NCI-H748 treated with DMSO at 0.1 percent for 48 hours (cell line): ENCODE measurements around the gene NFX1.

Source experiments
- DNase-seq: peaks from one replicate; lab custom pipeline; 2025; lab: John Stamatoyannopoulos, UW

Gene NFX1

DNA sequence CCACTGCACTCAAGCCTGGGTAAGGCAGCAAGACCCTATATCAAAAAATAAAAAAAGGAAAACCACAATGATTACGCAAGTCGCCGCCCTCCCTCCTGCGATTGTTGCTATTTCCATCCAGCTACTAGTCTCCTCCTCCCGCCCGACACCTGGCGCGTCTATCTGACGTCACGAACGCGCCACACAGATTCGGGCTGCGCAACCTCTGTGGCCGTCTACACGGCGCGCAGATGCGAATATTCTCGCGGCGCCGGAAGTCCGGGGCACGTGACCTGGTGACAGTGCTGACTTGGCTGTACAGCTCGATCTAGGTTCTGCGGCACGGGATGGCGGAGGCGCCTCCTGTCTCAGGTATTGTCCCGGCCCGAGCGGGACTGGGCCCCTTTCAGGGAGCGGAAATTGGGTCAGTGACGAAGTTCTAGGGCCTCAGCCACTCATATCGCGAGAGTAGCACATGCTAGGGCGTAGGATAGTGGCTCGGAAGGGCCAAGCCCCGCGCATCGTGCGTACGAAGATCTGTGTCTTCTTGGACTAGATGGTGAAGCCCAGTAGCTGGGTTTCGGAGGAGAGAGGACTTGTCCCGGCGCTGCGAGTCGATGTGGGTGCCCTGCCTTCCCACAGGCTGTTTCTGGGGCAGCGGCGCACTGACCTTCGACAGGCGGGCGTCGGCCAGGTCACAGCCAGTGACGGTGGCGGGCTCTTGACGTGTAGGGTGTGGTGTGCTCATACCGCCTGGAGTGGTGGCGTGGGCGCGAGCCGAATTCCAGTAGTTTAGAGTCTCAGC is at the start of gene NFX1:
Gene NFX1 (plus strand): TSS at position 270 of the 784 bp plus-strand sequence. CDS start 57 bp downstream, at position 327.
- peak; percentile 92 for DNase-seq

DNA sequence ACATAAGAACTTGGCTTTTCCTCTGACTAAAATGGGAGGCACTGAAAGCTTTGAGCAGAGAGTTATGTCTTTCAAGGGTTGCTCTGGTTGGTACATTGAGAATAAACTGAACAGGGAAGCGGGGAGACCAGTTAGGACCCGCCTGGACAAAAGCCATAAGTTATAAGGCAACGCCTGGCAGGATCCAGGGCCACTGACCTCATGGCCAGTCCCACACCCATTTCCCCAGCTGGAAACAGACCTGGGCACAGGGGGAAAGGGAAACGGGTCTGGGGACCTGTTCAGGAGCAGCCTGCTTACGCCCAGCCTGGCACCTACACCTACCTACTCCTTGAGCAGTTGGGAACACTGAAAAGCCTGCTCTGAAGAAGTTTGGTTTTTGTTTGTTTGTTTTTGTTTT is 49.0 kb upstream of the NFX1 start:
- DNase-seq: no peak

DNA sequence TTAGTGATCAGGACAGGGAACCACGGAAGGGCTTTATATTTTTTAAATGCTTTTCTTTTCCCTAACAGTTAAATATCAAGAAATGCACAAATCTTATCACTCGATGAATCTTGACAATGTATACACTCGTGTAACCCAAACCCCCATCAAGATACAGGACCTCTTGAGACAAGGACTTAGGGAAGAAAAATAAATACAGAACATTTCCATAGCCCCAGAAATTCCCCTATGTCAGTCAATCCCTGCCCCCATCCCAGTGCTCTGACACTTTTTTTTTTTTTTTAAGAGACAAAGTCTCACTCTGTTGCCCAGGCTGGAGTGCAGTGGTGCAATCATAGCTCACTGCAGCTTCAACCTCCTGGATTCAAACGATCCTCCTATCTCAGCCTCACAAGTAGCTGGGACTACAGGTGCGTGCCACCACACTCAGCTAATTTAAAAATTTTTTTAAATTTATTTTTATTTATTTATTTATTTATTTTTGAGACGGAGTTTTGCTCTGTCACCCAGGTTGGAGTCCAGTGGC is 47.6 kb upstream of the NFX1 start:
- DNase-seq: no peak

DNA sequence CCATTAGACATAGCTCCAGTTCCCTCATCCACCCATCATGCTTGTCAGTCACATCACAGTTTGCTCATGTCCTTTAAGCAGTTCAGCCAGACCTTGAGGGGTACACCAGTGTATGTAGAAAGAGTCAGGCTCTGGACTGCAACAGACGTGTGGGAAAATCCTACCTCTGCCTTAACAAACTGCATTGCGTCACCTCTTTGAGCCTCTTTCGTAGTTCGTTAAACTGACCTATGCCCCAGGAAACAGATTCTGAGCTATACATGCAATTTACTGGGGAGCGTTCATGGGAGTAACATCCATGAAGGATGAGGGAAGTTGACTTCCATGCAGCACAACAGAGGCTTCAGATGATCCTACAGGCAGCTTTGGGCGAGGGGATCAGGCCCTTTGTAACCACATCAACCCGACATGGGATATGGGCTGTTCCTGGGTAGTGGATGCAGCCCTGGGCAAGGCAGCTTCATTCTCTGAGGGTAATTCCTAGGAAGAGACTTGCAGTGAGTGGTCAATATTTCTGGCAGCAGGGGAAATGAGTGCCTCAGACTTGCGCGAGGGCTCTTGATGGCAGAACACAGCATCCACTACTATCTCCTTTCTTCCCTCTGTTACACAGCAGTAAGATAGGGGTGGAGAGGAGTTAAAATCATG is 46.1 kb upstream of the NFX1 start:
- no peak for DNase-seq

DNA sequence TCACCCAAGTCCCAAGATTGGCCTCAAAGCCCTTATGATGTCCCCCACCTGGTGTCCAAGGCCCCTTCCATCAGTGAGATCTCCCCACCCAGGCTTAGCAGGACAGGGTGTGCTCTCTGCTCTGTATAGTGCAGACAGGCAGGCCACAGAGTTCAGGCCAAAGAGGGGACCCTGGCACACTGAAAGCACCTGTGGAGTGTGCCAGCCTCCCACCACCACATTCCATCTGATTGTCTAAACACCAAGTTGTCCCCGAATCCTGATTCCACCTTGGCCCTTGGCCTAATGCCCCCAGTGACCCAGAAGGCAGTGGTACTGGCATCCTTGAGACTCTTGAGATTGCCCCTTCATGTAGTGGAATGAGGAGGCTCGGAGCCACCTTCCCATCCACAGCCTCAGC is 45.0 kb upstream of the NFX1 start:
- DNase-seq: no peak

DNA sequence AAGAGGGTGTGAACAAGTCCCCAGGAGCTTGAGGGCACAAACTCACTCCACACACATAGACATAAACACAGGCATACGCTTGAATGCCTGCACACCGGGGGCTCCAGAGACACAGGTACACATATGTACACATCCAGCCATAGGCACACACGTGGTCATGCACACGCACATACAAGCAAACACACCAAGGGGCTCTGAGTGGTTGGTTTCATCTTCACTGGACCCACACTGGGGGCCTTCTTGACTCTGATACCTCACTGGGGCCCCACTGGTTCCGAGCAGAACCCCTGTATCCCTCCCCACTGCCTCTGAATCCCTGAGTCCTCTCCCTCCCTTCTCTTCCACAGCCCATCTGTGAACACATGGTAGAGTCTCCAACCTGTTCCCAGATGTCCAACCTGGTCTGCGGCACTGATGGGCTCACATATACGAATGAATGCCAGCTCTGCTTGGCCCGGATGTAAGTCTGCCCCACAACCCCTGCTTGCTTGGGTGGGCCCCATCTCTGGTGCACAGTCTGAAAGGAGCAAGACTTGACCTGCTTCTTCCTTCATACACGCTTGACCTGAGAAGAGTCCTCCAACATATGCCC is 44.0 kb upstream of the NFX1 start:
- no peak for DNase-seq

DNA sequence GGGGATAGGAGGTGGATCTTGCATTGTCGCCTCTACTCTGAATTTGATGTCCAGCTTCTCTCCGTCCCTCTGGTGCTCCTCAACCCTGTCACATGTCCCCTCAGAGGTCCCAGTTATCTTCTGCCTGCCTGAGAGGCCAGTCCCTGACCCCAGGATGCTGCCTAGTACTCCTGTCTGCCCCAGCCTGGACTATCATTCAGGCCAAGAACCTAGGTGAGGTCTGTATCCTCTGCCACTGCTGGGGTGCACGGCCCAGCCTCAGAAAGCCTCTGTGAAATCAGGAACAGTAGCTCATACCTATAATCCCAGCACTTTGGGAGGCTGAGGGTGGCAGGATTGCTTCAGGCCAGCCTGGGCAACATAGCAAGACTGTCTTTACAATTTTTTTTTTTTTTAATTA is 41.7 kb upstream of the NFX1 start:
- DNase-seq: no peak

DNA sequence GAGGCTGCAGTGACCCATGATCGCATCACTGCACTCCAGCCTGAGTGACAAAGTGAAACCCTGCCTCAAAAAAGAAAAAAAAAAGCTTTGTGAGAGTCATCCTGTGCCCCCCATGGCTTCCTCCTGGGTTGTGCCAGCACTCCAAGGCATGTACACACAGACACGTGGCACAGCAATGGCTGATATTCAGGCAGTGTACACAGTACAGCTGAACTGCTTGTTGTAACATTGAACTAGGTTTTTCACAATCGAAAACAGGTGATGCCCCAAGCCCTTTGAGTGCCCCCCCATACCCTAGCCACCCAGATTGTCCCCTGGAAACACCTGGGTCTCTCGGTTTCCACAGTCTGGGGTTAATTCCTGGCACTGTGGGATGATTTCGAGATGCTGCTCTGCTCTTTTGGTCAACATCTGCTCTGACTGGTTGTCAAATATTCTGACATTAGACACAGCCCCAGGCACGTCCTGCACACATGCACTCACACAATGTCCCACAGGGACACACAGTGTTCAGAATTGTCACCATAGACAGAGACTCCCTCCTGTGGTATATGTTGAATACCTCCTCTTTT is 41.1 kb upstream of the NFX1 start:
- DNase-seq: no peak

DNA sequence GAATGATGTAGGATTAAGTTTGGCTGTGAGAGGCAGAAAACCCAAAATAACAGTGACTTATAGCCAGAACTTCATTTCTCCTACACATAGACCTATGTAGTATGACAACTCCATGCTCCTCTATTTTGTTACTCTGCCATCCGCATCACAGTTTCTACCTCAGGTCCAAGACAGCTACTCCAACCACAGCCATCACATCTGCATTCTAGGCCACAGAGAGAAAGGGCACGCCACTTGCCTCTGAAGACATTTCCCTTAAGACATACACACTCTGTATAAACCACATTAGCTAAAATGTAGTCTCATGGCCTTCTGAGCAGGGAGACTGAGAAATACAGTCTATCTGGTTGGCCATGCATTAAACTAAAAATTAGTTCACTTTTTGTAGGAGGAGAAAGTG is 40.3 kb upstream of the NFX1 start:
- DNase-seq: no peak

DNA sequence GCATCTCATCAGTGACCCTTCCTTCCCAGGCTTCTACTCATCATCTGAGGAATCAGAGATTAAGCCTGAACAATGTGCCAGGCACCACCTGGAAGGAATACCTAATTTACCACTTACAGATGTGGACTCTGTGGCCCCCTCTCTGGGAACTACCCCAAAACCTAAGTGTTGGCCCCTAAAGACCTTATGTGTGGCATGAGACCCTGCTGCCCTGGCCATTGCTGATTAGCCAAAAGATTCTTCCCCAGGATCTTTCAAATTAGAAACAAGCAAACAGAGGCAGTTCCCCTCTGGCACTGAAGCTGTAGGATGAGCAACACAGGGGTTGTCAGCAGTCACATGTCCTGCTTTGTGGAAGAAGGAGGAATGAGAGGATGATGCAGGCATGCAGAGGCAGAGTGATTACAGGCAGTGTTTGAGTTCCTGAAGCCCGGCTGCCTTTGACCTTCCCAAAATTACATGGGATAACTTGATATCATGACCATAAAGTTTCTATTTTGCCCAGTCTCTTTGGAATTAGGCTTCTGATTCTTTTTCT is 39.8 kb upstream of the NFX1 start:
- DNase-seq: no peak

DNA sequence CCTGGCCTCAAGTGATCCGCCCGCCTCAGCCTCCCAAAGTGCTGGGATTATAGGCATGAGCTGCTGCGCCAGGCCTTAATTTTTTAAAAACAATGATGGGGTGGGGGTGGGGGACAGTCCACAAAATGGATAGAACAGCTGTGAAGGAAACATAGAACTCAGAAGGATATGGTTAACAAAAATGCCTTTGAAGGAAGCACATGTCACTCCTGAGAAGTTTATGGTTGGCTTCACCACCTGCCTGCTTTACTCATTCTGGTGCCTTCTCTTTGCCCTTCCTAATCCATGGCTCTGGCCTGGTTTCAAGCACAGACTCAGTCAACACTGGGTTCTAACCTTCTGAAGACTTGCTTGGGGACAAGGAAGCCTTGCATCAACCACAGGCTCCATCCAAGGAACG is 36.1 kb upstream of the NFX1 start:
- no peak for DNase-seq

DNA sequence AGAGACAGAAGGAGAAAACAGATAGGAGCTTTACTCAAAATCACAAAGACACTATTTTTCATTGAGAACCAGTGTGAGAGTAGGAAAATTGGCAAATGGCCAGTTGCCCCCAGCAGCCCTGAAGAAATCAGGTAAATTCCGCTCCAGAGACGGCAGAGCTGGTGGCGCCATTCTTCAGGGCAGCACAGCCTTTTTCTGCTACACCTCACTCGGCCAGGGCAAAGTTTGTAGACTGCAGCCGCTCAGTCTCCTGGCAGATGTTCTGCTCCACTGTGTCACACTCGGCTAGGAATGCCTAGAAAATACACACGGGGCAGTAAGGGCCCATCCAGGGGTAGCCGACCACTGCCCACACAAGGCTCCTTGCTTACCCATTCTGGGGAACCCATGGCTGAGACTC is 35.3 kb upstream of the NFX1 start:
- DNase-seq: no peak

DNA sequence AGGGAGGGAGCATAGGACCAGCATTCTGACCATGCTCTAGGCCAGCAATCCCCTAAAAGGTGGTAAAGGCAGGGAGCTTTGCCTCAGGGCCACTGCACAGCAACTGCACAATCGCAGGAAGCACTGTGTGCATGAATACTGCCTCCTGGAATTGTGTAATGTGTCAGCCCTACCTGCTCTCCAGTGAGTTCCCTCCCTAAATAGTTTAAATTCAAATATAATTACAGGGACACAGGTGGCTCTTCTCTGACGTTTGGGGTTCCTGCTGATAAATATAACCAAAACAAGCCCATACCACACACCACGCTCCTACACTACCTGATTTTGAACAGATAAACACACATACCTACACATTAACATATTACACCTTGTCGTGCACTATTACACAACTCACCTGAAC is 34.8 kb upstream of the NFX1 start:
- DNase-seq: no peak

DNA sequence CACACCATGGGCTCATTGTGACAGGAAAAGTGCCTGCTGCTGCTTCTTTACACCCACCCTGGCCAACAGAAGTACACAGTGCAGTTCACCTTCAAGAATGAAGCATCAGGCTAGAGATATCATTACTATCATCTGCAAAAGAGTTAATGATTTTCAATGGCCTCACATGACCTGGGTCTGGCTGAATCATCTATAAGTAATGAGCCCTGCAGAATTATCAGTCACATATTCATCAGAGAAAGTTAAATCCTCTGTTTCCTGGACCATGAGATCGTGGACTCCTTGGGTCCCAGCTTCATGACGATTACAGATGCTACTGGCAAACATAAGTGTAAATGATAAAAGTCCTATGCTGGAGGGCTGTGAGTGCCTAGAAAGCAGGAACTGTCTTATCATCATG is 34.1 kb upstream of the NFX1 start:
- DNase-seq: no peak

DNA sequence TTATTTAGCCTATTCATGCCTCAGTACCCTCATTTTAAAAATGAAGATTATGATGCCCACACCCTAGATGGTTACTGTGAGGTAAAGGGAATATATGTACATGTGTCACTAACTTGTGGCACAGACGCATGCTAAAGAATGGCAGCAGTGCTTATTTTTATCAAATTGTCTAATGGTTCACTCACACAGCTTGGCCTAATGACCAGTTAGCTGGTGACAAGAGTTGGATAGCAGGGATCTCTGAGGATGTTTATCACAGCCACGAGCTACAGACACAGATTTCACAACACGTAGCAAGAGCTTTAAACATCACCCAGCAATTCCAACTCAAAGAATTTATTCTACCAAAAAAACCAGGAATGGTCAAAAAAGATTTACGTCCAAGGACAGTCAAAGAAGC is 33.0 kb upstream of the NFX1 start:
- no peak for DNase-seq

DNA sequence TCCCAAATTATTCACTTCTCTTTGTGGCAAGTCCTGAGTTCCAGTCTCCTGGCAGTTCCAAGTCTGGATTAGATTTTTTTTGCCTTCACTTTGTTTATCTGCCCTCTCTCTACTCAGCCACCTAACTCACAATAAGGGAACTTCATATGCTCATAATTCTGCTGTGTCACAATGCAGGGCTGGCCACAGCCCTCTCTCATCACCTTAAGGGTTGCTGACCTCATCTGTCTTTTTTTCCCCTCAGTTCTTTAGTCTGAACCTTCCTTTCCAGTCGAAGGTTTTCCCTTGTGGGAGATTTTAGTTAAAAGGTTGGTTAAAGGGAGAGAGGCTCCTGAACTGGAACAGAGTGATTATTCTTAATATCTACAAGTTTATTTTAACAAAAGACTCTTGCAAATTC is 29.9 kb upstream of the NFX1 start:
- DNase-seq: no peak

DNA sequence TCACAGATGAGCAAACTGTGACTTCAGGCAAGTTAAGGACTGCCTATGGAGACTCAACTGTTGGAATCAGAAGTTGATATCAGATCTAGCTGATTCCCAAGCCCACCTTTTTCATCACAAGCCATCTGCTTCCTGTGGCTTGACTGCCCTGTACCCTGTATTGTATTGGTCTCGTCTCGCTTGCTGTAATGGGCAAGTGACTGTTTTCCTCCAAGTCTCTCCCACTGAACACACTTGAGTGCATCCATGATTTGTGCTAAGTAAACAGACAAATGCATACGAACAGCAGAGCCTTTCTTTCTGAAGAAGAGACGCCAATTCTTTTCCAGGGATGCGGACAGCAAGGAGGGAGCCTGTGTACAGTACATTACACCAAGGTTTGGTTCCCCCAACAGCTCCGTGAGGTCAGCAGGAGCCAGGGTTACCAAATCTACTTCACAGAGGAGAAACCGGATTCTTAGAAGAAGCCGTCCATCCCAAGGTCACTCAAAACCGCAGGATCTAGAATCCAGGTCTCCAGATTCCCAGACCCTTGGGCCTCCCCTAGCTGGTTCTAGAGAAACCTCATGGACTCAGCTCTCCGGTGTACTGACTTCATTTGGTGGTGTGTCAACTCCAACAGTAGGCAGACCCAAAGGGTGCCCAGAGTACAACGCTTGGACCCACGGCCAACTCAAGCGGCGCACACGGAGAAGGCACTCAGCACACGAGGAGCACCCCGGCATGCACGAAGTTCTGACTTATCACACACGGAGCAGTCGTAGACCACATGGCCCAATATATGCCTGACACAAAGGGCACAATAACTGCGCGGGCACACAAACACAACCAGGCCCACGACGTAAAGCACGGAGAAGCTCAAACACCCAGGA is 26.9 kb upstream of the NFX1 start:
- DNase-seq: peak; percentile 2

DNA sequence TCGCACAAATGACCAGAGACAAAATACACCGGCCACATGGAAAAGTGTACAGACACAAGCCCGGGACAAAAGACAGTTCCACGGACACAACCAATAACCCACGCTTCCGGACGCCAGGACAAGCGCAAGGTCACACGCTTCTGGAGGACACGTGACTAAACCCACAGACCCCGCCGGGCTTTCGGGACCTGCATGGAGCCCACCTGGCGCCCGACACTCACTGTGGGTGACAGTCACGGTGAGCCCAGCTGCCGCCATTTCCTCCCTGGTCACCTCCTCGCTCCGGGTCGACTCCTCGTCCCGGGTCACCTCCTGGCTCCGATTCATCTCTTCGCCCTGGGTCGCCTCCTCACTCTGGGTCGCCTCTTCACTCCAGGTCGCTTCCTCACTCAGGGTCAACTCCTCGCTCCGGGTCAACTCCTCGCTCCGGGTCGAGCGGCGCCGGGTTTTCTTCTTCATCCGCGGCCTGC is 26.3 kb upstream of the NFX1 start:
- DNase-seq: no peak

DNA sequence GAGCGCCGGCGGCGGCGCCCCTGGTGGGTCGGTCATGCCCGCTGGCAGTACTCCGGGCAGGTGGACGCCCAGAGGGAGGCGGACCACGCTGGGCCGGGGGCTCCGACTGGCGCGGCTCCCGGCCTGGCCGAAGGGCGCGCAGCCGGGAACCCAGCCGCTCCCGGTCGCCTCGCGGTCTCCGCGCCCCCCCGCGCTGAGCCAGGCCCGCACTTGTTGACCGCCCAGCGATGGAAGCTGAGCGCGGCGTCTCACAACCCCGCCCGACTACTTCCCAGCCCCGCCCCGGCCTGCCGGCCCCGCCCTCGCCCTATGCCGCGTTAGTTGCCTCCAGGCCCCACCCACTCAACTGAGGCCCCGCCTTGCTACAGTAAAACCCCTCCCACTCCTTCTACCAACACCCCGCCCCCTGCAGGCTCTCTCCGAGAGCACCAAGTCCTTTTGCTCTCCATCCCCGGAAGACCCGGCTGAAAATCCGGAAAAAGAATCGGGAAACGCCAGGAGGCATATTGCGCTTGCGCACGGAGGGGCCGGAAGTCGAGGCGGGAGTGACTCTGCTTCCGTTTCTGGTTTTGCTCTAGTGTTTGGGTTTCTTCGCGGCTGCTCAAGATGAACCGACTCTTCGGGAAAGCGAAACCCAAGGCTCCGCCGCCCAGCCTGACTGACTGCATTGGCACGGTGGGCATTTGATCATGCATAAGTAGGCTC is 25.7 kb upstream of the NFX1 start, which contains the start of the genes BAG1 and CHMP5:
Gene BAG1 (minus strand): TSS at position 236 of the 705 bp plus-strand sequence.
Gene CHMP5 (plus strand): TSS at position 577 of the 705 bp plus-strand sequence. CDS start 30 bp downstream, at position 607.
- peak; percentile 98 for DNase-seq

DNA sequence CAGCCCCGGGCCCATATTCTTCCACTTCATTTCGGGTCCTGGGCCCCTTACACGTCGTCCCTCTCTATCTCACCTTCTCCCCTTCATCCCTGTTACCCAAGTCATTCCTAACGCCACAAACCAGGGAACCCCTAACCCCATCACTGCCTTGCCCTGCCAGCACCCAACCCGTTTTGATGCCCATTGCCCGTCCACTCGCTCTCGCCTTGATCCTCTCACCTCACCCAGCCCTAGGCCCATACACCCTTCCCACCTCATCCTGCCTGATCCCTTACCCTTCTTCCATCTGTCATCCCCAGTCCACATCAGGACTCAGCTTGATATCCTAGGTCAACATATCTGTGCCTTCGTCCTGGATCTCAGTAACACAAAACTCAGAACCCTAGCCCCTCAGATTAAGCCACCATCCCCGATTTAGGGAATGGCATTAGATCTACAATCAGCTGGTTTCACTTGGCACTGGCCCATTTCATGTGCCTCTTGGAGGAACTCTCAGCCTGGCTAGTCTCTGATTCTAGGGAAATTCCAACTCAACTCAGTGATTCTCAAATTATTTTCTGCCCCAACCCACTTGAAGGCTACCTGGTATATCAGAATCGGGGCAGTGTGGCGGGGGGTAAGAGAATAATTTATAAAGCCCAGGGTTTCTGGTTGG is 25.0 kb upstream of the NFX1 start:
- no peak for DNase-seq
